Endothelial cell of umbilical vein (primary cell): ENCODE measurements around the gene TNFRSF12A.

Source experiments
- CTCF ChIP-seq, 2 donors: IDR thresholded peaks; 1 replicate in 1 of 2; 2 replicates in 1 of 2; pipeline ENCODE4 v1.5.1; 2011; ENCODE audit warnings: low read length in 2 of 2, mild to moderate bottlenecking in 2 of 2, moderate library complexity in 2 of 2, control low read depth in 1 of 2, inconsistent platforms in 1 of 2, low read depth in 1 of 2; ENCODE audit not compliant: insufficient read depth in 1 of 2; ENCODE audit errors: extremely low read depth in 1 of 2
- EZH2 ChIP-seq: IDR thresholded peaks from 2 replicates; pipeline ENCODE4 v1.6.1; 2012; ENCODE audit warnings: borderline replicate concordance, low read depth, mild to moderate bottlenecking, moderate library complexity, low read length, inconsistent platforms; ENCODE audit not compliant: severe bottlenecking
- MYC ChIP-seq: IDR thresholded peaks from one replicate; pipeline ENCODE4 v1.6.1; 2011; ENCODE audit warnings: mild to moderate bottlenecking, low read depth, low read length
- POLR2A ChIP-seq: IDR thresholded peaks from 2 replicates; pipeline ENCODE4 v1.6.1; 2012; ENCODE audit warnings: low read depth, mild to moderate bottlenecking, control low read depth, low read length
- POLR2AphosphoS5 ChIP-seq: IDR thresholded peaks from 2 replicates; pipeline ENCODE4 v1.6.1; 2012; ENCODE audit warnings: low read depth, mild to moderate bottlenecking, control low read depth, low read length, moderate library complexity; ENCODE audit not compliant: insufficient read depth

GRCh38 chr16:3012828-3013420, 7.2 kb upstream of the TNFRSF12A start, which contains the start of gene CLDN9:
- TF ChIP-seq CTCF (IDR thresholded peaks at IDR 0.05; ENCODE audit: extremely low read depth in 1 of 2, insufficient read depth in 1 of 2, low read depth in 1 of 2, low read length in 2 of 2) (no peak), POLR2A (no peak), EZH2 (no peak), MYC (no peak), POLR2AphosphoS5 (no peak)
